ENCODE results near the gene ACP1.

DNA sequence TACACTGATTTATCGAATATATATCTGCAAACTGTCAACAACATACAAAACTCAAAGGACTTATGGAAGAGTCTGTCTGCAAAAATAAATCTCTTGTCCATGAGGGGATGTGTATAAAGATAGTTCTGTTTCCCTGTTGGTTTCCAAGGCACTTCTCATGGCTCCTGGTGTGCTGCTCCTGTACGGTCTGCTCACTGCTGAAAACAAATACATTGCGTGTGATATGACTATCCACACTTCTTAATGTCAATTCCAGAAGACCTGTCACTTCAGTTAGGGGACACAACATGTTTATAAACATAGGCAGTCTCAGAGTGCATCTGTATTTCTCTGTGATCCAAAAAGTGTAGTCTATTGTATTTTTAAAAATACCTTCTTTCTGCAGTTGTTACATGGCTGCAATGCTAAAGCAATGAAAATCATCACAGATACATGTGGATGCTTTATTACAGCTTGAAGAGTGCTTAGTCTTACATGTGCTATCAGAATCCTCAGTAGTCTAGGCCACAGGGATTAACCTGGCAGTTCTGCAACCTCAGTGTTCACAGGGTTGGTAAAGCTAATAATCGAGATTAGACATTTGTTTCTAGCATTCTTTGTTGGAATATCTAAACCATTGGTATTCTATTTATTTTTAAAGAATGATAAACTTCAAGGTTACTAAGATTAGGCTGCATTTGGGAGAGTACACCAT is 15.4 kb downstream of the ACP1 start:
- TF ChIP-seq, protein P1, sequence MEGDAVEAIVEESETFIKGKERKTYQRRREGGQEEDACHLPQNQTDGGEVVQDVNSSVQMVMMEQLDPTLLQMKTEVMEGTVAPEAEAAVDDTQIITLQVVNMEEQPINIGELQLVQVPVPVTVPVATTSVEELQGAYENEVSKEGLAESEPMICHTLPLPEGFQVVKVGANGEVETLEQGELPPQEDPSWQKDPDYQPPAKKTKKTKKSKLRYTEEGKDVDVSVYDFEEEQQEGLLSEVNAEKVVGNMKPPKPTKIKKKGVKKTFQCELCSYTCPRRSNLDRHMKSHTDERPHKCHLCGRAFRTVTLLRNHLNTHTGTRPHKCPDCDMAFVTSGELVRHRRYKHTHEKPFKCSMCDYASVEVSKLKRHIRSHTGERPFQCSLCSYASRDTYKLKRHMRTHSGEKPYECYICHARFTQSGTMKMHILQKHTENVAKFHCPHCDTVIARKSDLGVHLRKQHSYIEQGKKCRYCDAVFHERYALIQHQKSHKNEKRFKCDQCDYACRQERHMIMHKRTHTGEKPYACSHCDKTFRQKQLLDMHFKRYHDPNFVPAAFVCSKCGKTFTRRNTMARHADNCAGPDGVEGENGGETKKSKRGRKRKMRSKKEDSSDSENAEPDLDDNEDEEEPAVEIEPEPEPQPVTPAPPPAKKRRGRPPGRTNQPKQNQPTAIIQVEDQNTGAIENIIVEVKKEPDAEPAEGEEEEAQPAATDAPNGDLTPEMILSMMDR (IDR thresholded peaks at IDR 0.05) = no peak
- no peak for TF ChIP-seq POLR2A (IDR thresholded peaks at IDR 0.05)

Measured in heart left ventricle (tissue), 13 donors.